ENCODE results near the gene GUK1.
"Not testable (repeated sequence)": the region's sequence is repeated elsewhere in the genome, so short reads cannot be mapped to it uniquely, and the experiment has no call there.

GUK1 gene

DNA sequence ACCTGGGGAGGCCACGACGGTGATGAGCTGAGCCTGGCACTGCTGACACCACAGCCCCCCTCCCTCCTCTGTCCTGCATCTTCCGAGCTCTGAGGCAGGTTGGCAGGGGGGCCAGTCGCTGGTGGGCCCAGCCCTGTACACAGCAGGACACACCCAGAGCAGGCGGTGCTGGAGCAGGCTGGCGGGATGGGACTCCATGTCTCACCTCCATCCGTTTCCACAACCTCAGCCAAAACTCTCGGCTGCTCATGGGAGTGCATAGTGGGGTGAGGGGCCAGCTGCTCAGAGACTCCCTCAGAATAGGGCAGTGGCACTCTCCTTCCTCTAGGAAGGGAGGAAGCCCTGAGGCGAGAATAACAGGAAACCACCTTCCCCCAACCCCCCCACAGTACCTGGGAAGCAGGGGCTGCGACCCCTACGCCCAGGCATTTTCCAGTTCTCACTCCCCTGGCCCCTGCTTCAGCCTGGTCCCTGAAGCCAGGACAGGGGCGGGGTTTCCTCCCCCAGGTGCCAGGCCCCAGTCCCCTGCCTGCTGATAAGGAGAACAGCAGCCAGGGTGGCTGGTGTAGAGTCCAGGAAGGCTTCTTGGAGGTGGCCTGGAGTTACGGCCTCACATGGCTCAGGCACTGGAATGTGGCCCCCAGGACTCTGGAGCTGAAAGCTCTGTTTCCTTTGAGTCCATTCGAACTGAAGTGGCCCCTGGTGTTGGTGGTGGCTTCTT is 22.4 kb downstream of the GUK1 start:
- DNase-seq (ENCODE audit: low read depth, low spot score), result no peak

DNA sequence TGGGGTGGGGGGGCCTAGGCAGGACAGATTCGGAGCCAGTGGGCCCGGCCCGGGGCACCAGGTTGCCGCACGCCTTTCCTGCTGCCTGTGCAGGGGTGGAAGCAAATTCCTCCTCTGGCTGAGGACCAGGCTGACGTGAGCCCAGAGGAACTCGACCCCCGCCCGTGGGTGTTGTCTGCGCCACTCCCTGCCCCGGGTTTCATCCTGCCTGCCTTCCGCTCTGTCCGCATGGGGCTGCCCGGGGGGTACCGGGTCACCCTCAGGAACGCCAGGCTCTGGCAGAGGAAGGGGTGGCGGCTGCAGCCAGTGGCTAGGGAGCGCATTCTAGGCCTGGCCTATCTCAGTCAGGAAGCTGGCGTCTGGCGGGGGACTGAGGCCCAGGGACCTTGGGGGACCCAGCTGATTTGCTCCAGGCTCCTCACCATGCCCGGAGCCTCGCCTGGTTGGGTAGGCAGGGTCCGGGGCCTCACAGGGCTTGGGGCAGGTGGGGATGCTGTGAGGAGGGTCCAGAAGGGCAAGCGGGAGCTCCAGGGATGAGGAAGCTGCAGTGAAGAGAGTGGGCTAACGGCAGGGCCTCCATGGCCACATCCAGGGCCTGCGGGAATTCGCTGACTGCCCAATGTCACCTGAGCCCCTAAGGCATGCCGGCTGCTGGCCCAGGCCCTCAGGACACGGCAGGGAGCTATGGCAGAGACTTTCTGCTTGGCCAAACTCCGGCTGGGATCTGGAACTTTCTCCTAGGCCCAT is 23.1 kb downstream of the GUK1 start:
- DNase-seq (ENCODE audit: low read depth, low spot score), result no peak

GRCh38 chr1:228163776-228164519 is 23.9 kb downstream of the GUK1 start:
- no peak for DNase-seq (ENCODE audit: low read depth, low spot score)

GRCh38 chr1:228164561-228165371 is 24.7 kb downstream of the GUK1 start:
- no peak for DNase-seq (ENCODE audit: low read depth, low spot score)

DNA sequence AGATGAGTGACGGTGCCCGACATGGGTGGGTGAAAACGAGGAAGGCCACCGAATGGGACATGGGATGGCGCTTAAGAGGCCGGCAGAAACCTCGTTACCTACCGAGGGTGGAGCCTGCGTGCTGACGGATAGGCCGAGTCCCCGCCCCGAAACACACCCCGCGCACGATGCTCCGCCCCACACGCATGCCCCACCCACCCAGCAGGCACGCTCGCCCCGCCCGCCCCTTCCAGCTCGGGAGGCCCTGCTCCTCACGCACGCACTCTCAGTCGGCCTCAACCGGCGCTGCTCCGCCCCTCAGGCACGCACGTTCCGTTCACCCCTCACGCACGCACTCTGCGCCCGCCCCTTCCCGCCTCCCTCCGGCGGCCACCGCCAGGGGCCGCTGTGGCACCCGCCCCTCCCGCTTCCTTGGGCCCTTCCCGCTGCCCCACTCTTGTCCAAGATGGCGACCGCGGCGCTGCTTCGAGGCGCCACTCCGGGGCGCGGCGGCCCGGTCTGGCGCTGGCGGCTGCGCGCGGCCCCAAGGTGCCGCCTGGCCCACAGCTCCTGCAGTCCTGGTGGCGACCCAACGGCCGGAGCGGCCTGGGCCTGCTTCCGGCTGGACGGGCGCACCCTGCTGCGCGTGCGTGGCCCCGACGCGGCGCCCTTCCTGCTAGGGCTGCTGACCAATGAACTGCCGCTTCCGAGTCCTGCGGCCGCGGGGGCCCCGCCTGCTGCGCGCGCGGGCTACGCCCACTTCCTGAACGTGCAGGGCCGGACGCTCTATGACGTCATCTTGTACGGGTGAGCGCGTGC is 25.5 kb downstream of the GUK1 start, which contains the start of gene IBA57:
IBA57 (plus strand) TSS at position 433 of the 798 bp plus-strand sequence; CDS start at position 446, 13 bp downstream.
- peak; percentile 98 for DNase-seq (ENCODE audit: low read depth, low spot score)

DNA sequence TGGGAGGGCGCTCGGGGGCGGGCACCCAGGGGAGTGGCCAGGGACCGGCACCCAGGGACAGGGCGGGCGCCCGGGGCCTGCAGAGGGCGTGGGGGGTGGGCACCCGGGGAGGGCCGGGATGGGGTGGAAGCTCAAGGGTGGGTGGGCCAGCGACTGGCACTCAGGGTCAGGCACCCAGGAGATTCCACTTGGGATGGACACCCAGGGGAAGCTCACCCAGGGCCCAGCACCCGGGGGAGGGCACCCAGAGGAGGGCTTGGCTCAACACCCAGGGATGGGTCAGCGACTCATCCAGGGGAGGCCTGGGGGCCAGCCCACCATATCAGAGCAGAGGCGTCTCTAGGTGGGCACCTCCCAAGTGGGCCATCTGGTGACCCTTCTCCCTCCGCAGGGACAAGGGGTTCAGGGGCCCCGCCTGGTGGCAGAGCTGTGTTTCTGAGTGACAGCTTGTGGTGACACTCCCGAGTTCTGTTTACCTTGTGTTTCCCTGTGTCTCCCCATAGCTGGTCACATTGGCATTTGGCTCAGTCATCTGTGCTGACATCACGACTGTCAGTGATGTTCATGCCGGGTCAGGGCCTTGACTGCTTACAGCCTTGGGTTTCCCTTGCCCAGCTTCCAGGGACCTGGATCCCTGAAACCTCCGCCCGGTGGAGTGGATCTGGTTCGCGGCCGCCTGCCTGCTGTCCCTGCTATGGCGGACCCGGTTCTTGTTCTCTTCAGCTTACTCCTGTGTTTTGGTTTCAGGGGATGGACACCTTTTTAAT is 26.3 kb downstream of the GUK1 start:
- DNase-seq (ENCODE audit: low read depth, low spot score), result no peak

DNA sequence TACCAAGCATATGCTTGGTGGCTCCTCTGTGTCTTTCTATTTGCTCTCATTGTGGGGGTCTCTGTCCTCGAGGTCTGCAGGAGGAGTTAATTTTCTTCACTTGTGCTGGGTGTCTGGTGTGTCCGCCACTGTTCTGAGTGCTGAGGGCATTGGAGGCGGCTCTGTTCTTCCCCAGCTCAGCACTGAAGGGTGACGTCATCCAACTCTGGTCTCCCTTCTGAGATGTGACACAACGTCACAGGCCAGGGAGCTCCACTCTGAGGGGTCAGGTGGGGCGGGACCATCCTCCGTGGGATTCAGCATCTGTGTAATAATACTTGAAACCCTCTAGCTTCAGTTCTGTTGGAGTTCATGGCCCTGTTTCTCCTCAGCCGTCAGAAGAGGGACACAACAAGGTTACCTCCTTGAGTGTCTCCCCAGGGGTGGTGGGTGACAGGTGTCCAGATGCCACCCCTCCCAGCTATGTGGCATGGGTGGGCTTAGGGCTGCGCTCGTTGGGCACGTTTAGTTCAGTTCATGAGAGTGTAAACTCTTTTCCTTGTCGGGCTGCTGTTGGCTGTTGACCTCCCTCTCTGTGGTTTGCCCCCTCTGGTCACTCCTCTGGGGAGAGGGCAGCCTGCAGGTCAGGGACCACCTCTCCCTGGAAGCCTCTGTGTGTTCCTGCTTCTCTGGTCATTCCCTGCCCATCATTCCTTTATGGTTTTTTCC is 28.6 kb downstream of the GUK1 start:
- DNase-seq (ENCODE audit: low read depth, low spot score), result no peak

GRCh38 chr1:228169345-228169744 is 29.3 kb downstream of the GUK1 start:
- DNase-seq (ENCODE audit: low read depth, low spot score), result no peak

GRCh38 chr1:228170666-228171065 is 30.6 kb downstream of the GUK1 start:
- no peak for DNase-seq (ENCODE audit: low read depth, low spot score)

DNA sequence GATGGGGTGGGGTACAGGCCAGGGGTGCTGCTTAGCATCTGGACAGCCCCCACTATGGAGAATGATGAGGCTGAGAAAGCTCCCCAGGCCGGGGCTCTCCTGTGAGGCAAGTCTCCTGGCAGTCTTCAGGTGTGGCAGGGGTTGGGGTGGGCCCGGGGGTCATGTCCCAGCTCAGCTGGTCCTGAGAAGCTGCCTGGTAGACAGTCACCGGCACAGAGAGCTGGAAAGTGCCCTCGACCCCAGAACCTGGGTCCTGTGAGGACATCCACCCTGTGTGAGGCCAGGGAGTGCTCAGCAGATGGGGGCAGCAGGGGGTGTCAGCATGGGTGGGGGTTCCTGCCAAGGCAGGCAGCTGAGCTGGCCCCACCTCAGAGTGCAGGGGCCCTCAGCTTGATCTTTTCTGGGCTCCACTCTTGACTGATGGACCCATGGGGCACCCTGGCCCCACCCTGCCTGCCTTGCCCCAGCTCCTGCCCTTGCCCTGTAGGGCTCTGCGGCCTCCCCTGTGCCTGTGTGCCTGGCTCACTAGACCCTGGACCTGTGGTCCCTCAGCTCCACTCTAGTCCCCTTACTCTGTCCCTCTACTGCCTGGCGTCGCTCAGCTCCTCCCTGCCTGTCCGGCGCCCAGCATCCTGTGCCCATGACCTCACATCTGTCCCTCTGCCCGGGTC is 31.3 kb downstream of the GUK1 start:
- DNase-seq (ENCODE audit: low read depth, low spot score), result no peak

- DNase-seq (ENCODE audit: low read depth, low spot score), result no peak
Measured at GRCh38 chr1:228172591-228173527, 32.8 kb downstream of the GUK1 start.

- not testable (repeated sequence) for DNase-seq (ENCODE audit: low read depth, low spot score)
Measured at GRCh38 chr1:228173528-228174481, 33.7 kb downstream of the GUK1 start.

DNA sequence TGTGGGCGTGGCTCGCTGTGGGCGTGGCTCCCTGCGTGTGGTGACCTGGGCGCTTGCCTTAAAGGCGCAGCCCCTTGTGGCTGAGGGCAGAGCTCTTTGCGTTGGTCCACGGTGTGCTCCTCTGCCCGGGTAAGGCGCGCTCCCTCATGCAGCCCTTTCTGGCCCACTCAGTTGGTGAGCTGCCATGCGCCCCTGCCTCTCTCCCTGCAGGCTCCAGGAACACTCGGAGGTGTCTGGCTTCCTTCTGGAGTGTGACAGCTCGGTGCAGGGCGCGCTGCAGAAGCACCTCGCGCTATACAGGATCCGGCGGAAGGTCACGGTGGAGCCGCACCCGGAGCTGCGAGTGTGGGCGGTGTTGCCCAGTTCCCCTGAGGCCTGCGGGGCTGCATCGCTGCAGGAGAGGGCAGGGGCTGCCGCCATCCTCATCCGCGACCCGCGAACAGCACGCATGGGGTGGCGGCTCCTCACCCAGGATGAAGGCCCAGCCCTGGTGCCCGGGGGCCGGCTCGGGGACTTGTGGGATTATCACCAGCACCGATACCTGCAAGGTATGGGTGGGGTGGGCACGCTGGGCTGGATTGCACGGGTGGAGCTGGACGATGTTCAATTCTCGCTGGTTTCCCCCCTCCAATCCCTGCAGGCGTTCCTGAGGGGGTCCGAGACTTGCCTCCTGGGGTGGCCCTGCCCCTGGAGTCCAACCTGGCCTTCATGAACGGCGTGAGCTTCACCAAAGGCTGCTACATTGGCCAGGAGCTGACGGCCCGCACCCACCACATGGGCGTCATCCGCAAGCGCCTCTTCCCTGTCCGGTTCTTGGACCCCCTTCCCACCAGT is 34.6 kb downstream of the GUK1 start:
- no peak for DNase-seq (ENCODE audit: low read depth, low spot score)

GRCh38 chr1:228175316-228176023 is 35.4 kb downstream of the GUK1 start:
- no peak for DNase-seq (ENCODE audit: low read depth, low spot score)

DNA sequence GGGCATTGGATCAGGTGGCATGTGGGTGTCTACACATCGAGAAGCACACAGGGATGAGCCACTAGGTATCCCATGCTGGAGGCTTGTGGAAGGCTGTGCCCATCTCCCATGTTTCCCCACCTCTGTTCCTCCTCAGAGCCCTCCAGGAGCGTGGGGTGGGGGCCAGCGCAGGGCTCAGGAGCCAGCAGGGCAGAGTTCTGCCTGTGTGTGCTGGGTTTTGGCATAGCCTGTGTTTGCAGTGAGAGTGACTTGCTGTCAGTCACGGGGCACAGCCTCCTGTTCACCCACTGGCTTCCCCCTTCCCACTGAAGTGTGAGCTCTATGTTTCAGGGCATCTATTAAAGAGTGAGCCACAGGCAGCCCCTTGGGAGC is 35.9 kb downstream of the GUK1 start:
- no peak for DNase-seq (ENCODE audit: low read depth, low spot score)

All from brain pericyte (primary cell).